ENCODE measurements around the gene ZBTB32.

Gene ZBTB32

GRCh38 chr19:35729763-35730162 is 25.4 kb downstream of the ZBTB32 start:
- no peaks in the 10 kb centered on the region for H3K27me3 Mint-ChIP-seq (ENCODE audit: low read depth)
- peaks cover 61% of the 10 kb centered on the region for H3K36me3 Mint-ChIP-seq (ENCODE audit: low read depth)
- no peak overlapping the region for H3K27ac Mint-ChIP-seq
- no peak overlapping the region for H3K4me3 Mint-ChIP-seq
- no peaks in the 10 kb centered on the region for H3K4me1 Mint-ChIP-seq
- TF ChIP-seq, protein P1, sequence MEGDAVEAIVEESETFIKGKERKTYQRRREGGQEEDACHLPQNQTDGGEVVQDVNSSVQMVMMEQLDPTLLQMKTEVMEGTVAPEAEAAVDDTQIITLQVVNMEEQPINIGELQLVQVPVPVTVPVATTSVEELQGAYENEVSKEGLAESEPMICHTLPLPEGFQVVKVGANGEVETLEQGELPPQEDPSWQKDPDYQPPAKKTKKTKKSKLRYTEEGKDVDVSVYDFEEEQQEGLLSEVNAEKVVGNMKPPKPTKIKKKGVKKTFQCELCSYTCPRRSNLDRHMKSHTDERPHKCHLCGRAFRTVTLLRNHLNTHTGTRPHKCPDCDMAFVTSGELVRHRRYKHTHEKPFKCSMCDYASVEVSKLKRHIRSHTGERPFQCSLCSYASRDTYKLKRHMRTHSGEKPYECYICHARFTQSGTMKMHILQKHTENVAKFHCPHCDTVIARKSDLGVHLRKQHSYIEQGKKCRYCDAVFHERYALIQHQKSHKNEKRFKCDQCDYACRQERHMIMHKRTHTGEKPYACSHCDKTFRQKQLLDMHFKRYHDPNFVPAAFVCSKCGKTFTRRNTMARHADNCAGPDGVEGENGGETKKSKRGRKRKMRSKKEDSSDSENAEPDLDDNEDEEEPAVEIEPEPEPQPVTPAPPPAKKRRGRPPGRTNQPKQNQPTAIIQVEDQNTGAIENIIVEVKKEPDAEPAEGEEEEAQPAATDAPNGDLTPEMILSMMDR (IDR thresholded peaks at IDR 0.05; ENCODE audit: unreplicated experiment in 3 of 3), result no peak
- H3K9me3 Mint-ChIP-seq, result no peaks in the 10 kb centered on the region

DNA sequence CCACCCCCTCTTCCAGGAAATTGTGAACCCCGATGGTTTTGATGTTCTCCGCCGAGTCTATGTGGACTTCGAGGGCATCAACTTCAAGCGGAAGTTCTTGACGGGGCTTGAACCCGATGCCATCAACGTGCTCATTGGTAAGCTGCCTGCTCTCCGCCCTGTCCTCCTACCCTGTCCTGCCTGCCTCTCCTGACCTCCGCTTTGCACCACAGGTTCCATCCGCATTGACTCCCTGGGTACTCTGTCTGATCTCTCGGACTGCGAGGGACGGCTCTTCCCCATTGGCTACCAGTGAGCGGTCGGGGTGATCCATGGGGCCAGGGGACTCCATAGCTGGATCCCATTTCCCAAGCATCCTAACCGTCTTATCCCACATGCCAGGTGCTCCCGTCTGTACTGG is 26.0 kb downstream of the ZBTB32 start:
- H3K27me3 Mint-ChIP-seq (ENCODE audit: low read depth), result no peaks in the 10 kb centered on the region
- TF ChIP-seq, protein P1 (IDR thresholded peaks at IDR 0.05; ENCODE audit: unreplicated experiment in 3 of 3), result no peak
- no peaks in the 10 kb centered on the region for H3K4me1 Mint-ChIP-seq
- H3K27ac Mint-ChIP-seq, result no peak overlapping the region
- H3K9me3 Mint-ChIP-seq, result no peaks in the 10 kb centered on the region
- no peak overlapping the region for H3K4me3 Mint-ChIP-seq
- peaks cover 59% of the 10 kb centered on the region for H3K36me3 Mint-ChIP-seq (ENCODE audit: low read depth)

GRCh38 chr19:35731353-35731752 is 27.0 kb downstream of the ZBTB32 start:
- no peak overlapping the region for H3K4me3 Mint-ChIP-seq
- no peaks in the 10 kb centered on the region for H3K4me1 Mint-ChIP-seq
- TF ChIP-seq, protein P1 (IDR thresholded peaks at IDR 0.05; ENCODE audit: unreplicated experiment in 3 of 3), result no peak
- H3K36me3 Mint-ChIP-seq (ENCODE audit: low read depth), result peaks cover 55% of the 10 kb centered on the region
- H3K27ac Mint-ChIP-seq, result no peak overlapping the region
- no peaks in the 10 kb centered on the region for H3K27me3 Mint-ChIP-seq (ENCODE audit: low read depth)
- H3K9me3 Mint-ChIP-seq, result no peaks in the 10 kb centered on the region

DNA sequence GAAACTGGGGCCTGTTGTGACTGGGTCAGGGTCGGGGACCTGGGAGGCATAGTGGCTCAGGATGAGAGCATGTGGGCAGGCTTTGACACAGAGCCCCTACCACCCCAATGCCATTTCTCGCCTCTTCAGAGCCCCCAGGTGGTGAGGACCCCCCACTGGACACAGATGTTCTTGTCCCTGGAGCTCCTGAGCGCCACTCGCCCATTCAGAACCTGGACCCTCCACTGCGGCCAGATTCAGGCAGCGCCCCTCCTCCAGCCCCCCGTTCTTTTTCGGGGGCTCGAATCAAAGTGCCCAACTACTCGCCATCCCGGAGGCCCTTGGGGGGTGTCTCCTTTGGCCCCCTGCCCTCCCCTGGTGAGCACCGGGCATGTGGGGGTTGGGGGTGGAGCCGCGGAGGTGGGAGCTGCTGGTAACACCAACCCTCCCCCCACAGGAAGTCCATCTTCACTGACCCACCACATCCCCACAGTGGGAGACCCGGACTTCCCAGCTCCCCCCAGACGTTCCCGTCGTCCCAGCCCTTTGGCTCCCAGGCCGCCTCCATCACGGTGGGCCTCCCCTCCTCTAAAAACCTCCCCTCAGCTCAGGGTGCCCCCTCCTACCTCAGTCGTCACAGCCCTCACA is 27.5 kb downstream of the ZBTB32 start:
- Mint-ChIP-seq H3K27ac (no peak overlapping the region), H3K4me1 (no peaks in the 10 kb centered on the region), H3K27me3 (ENCODE audit: low read depth) (no peaks in the 10 kb centered on the region), H3K9me3 (no peaks in the 10 kb centered on the region), H3K4me3 (no peak overlapping the region), H3K36me3 (ENCODE audit: low read depth) (peaks cover 55% of the 10 kb centered on the region)
- TF ChIP-seq, protein P1 (IDR thresholded peaks at IDR 0.05; ENCODE audit: unreplicated experiment in 3 of 3), result no peak

GRCh38 chr19:35732540-35733179 is 28.3 kb downstream of the ZBTB32 start:
- H3K36me3 Mint-ChIP-seq (ENCODE audit: low read depth), result peaks cover 54% of the 10 kb centered on the region
- H3K27me3 Mint-ChIP-seq (ENCODE audit: low read depth), result peaks cover 6% of the 10 kb centered on the region
- H3K27ac Mint-ChIP-seq, result no peak overlapping the region
- H3K4me3 Mint-ChIP-seq, result no peak overlapping the region
- no peaks in the 10 kb centered on the region for H3K9me3 Mint-ChIP-seq
- H3K4me1 Mint-ChIP-seq, result no peaks in the 10 kb centered on the region
- TF ChIP-seq, protein P1 (IDR thresholded peaks at IDR 0.05; ENCODE audit: unreplicated experiment in 3 of 3), result no peak

Data from nephron (organoid).